Osteocyte (in vitro differentiated cells): ENCODE results near the gene TBPL2. TPM values are rescaled to one million over a fixed set of nuclear protein-coding genes. Genes with fewer than 3 reads are reported as not detected.

ENCODE experiments used
- DNase-seq: peaks from one replicate; pipeline ENCODE4 v3.0.0; 2021; ENCODE audit warnings: mixed read lengths; ENCODE audit not compliant: unreplicated experiment; ENCODE audit errors: extremely low spot score
- H3K27ac Mint-ChIP-seq: one replicate; pipeline ENCODE4 v1.8.0; 2021; ENCODE audit warnings: mild to moderate bottlenecking, mixed read lengths; ENCODE audit not compliant: unreplicated experiment
- H3K27me3 Mint-ChIP-seq: one replicate; pipeline ENCODE4 v1.8.0; 2021; ENCODE audit warnings: mixed read lengths; ENCODE audit not compliant: unreplicated experiment
- H3K36me3 Mint-ChIP-seq: one replicate; pipeline ENCODE4 v1.8.0; 2021; ENCODE audit warnings: mixed read lengths; ENCODE audit not compliant: unreplicated experiment
- H3K4me1 Mint-ChIP-seq: one replicate; pipeline ENCODE4 v1.8.0; 2021; ENCODE audit warnings: mixed read lengths; ENCODE audit not compliant: unreplicated experiment
- H3K4me3 Mint-ChIP-seq: one replicate; pipeline ENCODE4 v1.8.0; 2021; ENCODE audit warnings: mild to moderate bottlenecking, moderate library complexity, mixed read lengths; ENCODE audit not compliant: unreplicated experiment
- H3K9me3 Mint-ChIP-seq: one replicate; pipeline ENCODE4 v1.8.0; 2021; ENCODE audit warnings: mixed read lengths; ENCODE audit not compliant: unreplicated experiment
- total RNA-seq: library from RNA; stranded (reverse); gene quantifications from 2 replicates; pipeline ENCODE4 v1.2.1, GENCODE V29; 2021
- TF ChIP-seq, protein P1 (sequence below): fragments of 200-600 bp; sonication (generic); IDR thresholded peaks from 2 replicates; pipeline ENCODE4 v1.5.0; 2021; ENCODE audit warnings: antibody characterized with exemption, mild to moderate bottlenecking, moderate library complexity

The TBPL2 gene
- total RNA-seq, 1 donor from 2014 or later = not detected

DNA sequence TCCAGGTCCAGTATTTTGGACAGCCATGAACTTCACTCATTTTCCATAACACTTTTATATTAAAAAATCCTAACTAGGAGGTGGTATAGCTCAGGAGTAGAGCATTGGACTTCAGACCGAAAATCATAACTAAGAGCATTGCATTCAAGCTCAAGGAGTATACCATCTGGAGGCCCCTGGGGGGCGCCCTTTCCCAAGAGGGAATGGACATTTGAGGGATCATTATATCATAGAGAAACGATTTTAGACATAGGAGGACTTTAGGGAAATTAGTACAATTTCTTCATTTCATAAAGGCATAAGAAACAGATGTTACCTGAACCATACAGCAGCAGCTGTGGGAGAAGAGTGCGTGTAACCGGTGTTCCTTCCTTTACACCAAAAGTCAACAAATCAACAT lies 23.6 kb downstream of the TBPL2 start:
- Mint-ChIP-seq H3K4me3 (no peak overlapping the region), H3K27me3 (peaks cover 36% of the 10 kb centered on the region), H3K4me1 (peaks cover 6% of the 10 kb centered on the region), H3K27ac (no peak overlapping the region), H3K9me3 (no peaks in the 10 kb centered on the region), H3K36me3 (no peaks in the 10 kb centered on the region)
- no peak for DNase-seq
- TF ChIP-seq, protein P1, sequence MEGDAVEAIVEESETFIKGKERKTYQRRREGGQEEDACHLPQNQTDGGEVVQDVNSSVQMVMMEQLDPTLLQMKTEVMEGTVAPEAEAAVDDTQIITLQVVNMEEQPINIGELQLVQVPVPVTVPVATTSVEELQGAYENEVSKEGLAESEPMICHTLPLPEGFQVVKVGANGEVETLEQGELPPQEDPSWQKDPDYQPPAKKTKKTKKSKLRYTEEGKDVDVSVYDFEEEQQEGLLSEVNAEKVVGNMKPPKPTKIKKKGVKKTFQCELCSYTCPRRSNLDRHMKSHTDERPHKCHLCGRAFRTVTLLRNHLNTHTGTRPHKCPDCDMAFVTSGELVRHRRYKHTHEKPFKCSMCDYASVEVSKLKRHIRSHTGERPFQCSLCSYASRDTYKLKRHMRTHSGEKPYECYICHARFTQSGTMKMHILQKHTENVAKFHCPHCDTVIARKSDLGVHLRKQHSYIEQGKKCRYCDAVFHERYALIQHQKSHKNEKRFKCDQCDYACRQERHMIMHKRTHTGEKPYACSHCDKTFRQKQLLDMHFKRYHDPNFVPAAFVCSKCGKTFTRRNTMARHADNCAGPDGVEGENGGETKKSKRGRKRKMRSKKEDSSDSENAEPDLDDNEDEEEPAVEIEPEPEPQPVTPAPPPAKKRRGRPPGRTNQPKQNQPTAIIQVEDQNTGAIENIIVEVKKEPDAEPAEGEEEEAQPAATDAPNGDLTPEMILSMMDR = peak; percentile 45

DNA sequence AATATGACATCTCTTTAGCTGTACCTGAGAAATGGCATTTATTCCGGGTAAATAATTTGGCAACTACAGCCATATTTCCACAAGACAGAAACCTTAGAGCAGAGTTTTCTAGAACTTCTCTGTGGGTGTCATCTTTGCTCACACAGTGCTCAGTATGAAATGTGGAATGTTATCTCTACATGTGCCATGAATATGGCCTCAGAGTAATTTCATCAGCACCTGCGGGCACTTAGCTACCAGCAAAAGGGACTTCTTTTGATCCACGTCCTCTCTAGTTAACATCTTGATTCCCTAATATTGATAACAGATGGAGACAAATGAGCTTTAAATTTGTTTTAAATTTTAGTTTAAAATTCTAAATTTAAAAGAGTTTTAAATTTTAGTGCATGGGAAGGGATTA lies 25.9 kb downstream of the TBPL2 start:
- peaks cover 20% of the 10 kb centered on the region for H3K4me1 Mint-ChIP-seq
- H3K4me3 Mint-ChIP-seq = no peak overlapping the region
- TF ChIP-seq, protein P1 = no peak
- no peaks in the 10 kb centered on the region for H3K9me3 Mint-ChIP-seq
- peaks cover 32% of the 10 kb centered on the region for H3K27me3 Mint-ChIP-seq
- H3K27ac Mint-ChIP-seq = no peak overlapping the region
- DNase-seq = no peak
- H3K36me3 Mint-ChIP-seq = no peaks in the 10 kb centered on the region

DNA sequence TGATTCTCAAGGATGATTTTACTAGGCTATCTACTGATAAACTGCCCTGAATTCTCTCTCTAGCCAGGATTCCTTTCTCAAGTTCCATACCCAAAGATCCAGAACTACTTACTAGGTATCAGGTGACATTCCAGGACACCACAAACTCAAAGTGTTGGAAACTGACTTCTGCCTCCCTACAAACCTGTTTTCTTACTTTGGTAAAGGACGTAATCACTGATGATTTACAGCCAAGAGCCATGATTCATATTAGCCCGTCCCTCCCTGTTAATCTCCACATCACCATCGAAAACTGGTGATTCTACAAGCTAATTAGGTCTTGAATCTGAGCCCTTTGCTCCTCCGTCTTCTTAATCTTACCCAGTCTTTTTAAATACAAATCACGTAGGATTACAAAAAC lies 27.7 kb downstream of the TBPL2 start:
- H3K4me3 Mint-ChIP-seq = peak overlapping the region; percentile 90
- no peaks in the 10 kb centered on the region for H3K9me3 Mint-ChIP-seq
- no peak overlapping the region for H3K27ac Mint-ChIP-seq
- H3K4me1 Mint-ChIP-seq = peaks cover 24% of the 10 kb centered on the region
- TF ChIP-seq, protein P1 = no peak
- no peak for DNase-seq
- peaks cover 32% of the 10 kb centered on the region for H3K27me3 Mint-ChIP-seq
- no peaks in the 10 kb centered on the region for H3K36me3 Mint-ChIP-seq

DNA sequence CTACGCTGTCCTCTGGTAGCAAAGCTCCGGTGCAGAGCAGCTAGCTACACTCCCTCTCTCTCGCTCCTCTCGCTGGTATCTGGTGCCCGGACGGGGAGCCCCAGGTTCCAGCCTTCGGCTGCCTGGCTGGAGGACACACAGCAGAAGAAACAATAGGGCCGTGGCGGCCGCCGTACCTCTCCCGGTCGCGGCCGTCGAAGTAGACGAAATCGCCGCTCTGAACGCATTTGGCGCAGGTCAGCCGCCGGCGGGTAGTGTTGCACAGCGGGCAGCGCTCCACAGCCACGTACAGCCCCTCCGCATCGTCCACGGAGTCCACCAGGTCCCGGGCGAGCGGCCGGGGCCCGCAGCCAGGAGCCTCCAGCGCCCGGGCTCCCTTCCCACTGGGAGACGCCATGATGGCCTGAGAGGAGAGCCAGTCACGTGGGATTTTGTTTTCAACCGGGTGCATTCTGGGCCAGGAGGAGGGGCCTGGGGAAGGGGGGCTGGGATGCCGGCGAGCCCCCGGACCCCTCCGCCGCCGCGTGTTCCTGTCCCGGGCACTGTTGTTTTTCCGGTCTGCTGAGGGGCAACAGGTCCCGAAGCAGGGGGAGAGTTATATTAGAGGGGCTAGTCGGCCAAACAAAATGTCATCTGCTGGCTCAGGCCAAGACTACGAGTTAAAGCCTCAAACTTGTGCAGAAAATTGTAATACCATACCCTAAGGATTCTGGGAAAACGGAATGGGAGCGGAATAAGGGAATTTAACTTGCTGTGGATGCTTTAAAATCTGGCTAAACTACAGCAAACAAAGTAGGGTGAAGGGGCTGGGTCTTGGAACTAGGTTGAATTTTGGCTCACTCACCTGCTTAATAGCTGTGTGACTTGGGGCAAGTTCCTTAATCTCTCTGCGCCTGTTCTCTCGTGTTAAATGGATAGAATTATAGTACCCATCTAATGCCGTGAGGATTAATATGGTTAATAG lies 28.7 kb downstream of the TBPL2 start, which contains the start of gene ATG14:
ATG14 (minus strand) TSS at position 405 of the 964 bp plus-strand sequence; CDS start at position 397, 8 bp downstream.
- peaks cover 24% of the 10 kb centered on the region for H3K4me1 Mint-ChIP-seq
- TF ChIP-seq, protein P1 = no peak
- peak within 1 kb of the TSS; percentile 90 for H3K4me3 Mint-ChIP-seq
- H3K27me3 Mint-ChIP-seq = peaks cover 25% of the 10 kb centered on the region
- no peaks in the 10 kb centered on the region for H3K36me3 Mint-ChIP-seq
- DNase-seq = peak; percentile 92
- H3K9me3 Mint-ChIP-seq = no peaks in the 10 kb centered on the region
- H3K27ac Mint-ChIP-seq = peak within 1 kb of the TSS; percentile 96

DNA sequence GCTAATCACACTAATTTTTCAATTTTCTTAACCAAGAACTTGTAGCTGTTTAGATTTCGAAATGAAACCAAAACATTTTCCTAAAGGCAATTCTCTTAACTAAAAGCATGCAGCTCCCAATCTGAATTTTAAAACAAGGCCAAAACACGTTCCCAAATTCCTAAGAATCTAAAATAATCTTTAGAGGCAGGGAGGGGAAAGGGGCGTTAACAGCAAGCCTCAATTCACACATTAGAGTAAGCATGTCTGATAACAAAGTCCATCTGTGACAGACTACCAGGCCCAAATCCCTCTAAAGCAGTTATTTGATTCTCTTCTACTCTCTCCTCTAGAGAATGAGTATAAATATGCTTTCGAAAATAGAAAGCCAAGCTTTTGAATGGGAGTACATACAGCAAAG lies 29.5 kb downstream of the TBPL2 start:
- no peak for DNase-seq
- Mint-ChIP-seq H3K27ac (peak overlapping the region; percentile 96), H3K4me1 (peaks cover 24% of the 10 kb centered on the region), H3K4me3 (peak overlapping the region; percentile 90), H3K27me3 (peaks cover 18% of the 10 kb centered on the region), H3K36me3 (no peaks in the 10 kb centered on the region), H3K9me3 (no peaks in the 10 kb centered on the region)
- TF ChIP-seq, protein P1 = no peak
